HepG2 (cell line): Measurements from ENCODE around the gene NATD1. TPM values are rescaled to one million over a fixed set of nuclear protein-coding genes. Genes with fewer than 3 reads are reported as not detected.

Experiments
- CBX5 ChIP-seq: sonication (generic); formaldehyde crosslinking; IDR thresholded peaks from 2 replicates; pipeline ENCODE4 v1.4.0; 2020; ENCODE audit warnings: missing genetic modification reagents, borderline replicate concordance
- CEBPB ChIP-seq: IDR thresholded peaks from 2 replicates; pipeline ENCODE4 v1.6.1; 2011; ENCODE audit warnings: low read depth, low read length, improper control_type of control experiment, borderline replicate concordance
- CREM ChIP-seq, 2 experiments: sonication (generic) in 1 of 2; formaldehyde crosslinking in 1 of 2; IDR thresholded peaks; 2 replicates each; pipeline versions ENCODE4 v1.4.0 to v1.6.1; 2016 to 2020; ENCODE audit warnings: antibody characterized with exemption in 1 of 2, mild to moderate bottlenecking in 1 of 2, missing genetic modification reagents in 1 of 2
- DPF2 ChIP-seq: sonication (generic); formaldehyde crosslinking; IDR thresholded peaks from 2 replicates; pipeline ENCODE4 v1.4.0; 2020; ENCODE audit warnings: mild to moderate bottlenecking, low read depth, missing genetic modification reagents, borderline replicate concordance
- NCOA2 ChIP-seq: sonication (generic); formaldehyde crosslinking; IDR thresholded peaks from 2 replicates; pipeline ENCODE4 v1.8.0; 2022; ENCODE audit warnings: inconsistent platforms
- POLR2AphosphoS5 ChIP-seq: IDR thresholded peaks from 2 replicates; pipeline ENCODE4 v1.6.1; 2012; ENCODE audit warnings: low read depth, low read length
- RAD51 ChIP-seq: fragments of 450-650 bp; IDR thresholded peaks from 2 replicates; pipeline ENCODE4 v1.6.1; 2016; ENCODE audit warnings: borderline replicate concordance
- SRY ChIP-seq: sonication (generic); formaldehyde crosslinking; IDR thresholded peaks from 2 replicates; pipeline ENCODE4 v1.8.0; 2022; ENCODE audit warnings: mild to moderate bottlenecking, missing genetic modification reagents
- SUZ12 ChIP-seq: fragments of 150-350 bp; IDR thresholded peaks from 2 replicates; pipeline ENCODE4 v1.6.1; 2014; ENCODE audit warnings: low read depth, low read length
- THAP9 ChIP-seq: sonication (generic); formaldehyde crosslinking; IDR thresholded peaks from 2 replicates; pipeline ENCODE4; 2020; ENCODE audit warnings: missing genetic modification reagents, mild to moderate bottlenecking, borderline replicate concordance
- ZNF136 ChIP-seq: sonication (generic); formaldehyde crosslinking; IDR thresholded peaks from 2 replicates; pipeline ENCODE4 v1.8.1; 2022; ENCODE audit warnings: low read depth, mild to moderate bottlenecking, moderate library complexity, missing genetic modification reagents
- ZNF329 ChIP-seq: sonication (generic); formaldehyde crosslinking; IDR thresholded peaks from 2 replicates; pipeline ENCODE4 v1.9.0; 2021; ENCODE audit warnings: low read depth, mild to moderate bottlenecking, missing genetic modification reagents
- ZNF615 ChIP-seq: sonication (generic); formaldehyde crosslinking; IDR thresholded peaks from 2 replicates; pipeline ENCODE4 v1.5.0; 2020; ENCODE audit warnings: mild to moderate bottlenecking, missing genetic modification reagents, borderline replicate concordance
- ZNF639 ChIP-seq: conservative IDR thresholded peaks from 2 replicates; pipeline ENCODE4 v1.6.1; 2018; ENCODE audit warnings: missing genetic modification reagents
- ZNF703 ChIP-seq: sonication (generic); formaldehyde crosslinking; IDR thresholded peaks from 2 replicates; pipeline ENCODE4 v1.5.1; 2020; ENCODE audit warnings: missing genetic modification reagents, mild to moderate bottlenecking, moderate library complexity, borderline replicate concordance
- ZNF746 ChIP-seq: sonication (generic); formaldehyde crosslinking; IDR thresholded peaks from 2 replicates; pipeline ENCODE4 v1.8.0; 2022; ENCODE audit warnings: mild to moderate bottlenecking, missing genetic modification reagents
- polyA plus RNA-seq, 8 experiments: library from polyadenylated mRNA; depleted of rRNA in 3 of 8; stranded (reverse) in 7 of 8; unstranded in 1 of 8; fragments of >200 nt; fragmentation: Illumina TruSeq in 4 of 8; extraction: Trizol in 4 of 8; gene quantifications; 2 replicates each; pipeline versions ENCODE4 v1.2.1 to v1.2.3, GENCODE V29; 2011 to 2016; ENCODE audit warnings: low read depth in 4 of 8, missing spikeins in 1 of 8, mixed read lengths in 1 of 8; ENCODE audit not compliant: insufficient read depth in 1 of 8
- total RNA-seq, 5 experiments: library from RNA; depleted of rRNA; stranded (reverse); fragments of >200 nt; fragmentation: Illumina TruSeq; extraction: Trizol; gene quantifications; 2 replicates each; pipeline ENCODE4 v1.2.3, GENCODE V29; 2016; ENCODE audit warnings: low read depth in 1 of 5
- TF ChIP-seq, protein P1 (sequence below): sonication (generic); formaldehyde crosslinking; IDR thresholded peaks from 2 replicates; pipeline ENCODE4 v1.8.0; 2022; ENCODE audit warnings: mild to moderate bottlenecking, missing genetic modification reagents, borderline replicate concordance
- TF ChIP-seq, protein P2 (sequence below): sonication (generic); formaldehyde crosslinking; IDR thresholded peaks from 2 replicates; pipeline ENCODE4 v1.8.1; 2023; ENCODE audit warnings: mild to moderate bottlenecking, inconsistent platforms, moderate library complexity, missing genetic modification reagents, borderline replicate concordance
- TF ChIP-seq, protein P3 (sequence below): sonication (generic); formaldehyde crosslinking; IDR thresholded peaks from 2 replicates; pipeline ENCODE4 v1.8.0; 2023; ENCODE audit warnings: mild to moderate bottlenecking, missing genetic modification reagents

NATD1 gene
- total and polyA plus RNA-seq, 2 of the 13 experiments (the other 11 are each of a cell fraction or from before 2014, with no cell fraction given): 0.31 to 2.3 TPM

DNA sequence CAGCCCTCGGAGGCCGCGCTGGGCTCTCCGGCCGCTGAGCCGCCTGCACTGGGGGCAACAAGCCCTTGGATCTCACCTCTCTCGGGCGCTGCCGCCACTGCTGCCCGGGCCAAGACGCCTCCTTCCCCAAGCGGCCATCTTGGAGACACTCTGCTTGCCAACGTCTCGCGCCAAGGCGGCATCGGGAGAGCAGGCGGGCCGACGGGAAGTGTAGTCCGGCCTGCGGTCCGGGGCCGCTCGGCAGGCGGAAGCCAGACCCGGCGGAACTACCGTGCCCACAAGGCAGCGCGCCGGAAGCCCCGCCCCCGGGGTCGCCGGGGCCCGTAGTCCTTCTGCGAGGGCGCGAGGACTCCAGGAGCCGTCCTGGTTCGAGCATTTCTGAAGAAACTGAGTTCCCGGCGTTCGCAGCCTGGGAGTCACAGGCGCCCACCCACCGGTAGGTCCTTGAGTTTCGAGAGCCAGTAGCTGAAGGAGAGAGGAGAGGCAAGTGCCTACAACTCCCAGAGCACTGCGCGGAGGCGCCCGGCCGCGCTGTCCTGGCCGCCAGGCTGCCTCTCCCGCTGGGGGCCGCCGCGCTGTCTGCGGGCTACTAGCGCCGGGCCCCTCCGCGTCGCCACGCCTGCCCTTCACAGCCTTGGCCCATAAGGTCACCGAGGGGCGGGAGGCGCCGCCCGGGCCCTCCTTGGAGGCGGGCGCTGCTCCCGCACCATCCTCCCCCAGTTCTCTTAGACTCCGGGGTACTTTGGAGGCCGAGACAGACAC lies 39.0 kb downstream of the NATD1 start, which contains the start of gene TMEM11 (continued):
- TF ChIP-seq, protein P1, sequence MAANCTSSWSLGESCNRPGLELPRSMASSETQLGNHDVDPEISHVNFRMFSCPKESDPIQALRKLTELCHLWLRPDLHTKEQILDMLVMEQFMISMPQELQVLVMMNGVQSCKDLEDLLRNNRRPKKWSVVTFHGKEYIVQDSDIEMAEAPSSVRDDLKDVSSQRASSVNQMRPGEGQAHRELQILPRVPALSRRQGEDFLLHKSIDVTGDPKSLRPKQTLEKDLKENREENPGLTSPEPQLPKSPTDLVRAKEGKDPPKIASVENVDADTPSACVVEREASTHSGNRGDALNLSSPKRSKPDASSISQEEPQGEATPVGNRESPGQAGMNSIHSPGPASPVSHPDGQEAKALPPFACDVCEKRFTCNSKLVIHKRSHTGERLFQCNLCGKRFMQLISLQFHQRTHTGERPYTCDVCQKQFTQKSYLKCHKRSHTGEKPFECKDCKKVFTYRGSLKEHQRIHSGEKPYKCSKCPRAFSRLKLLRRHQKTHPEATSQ (CRISPR knock-in tag): no peak
- TF ChIP-seq ZNF136 (CRISPR knock-in tag): no peak; the same call in 1 of the 2 replicates
- peak; percentile 34; the same call in 1 of the 2 replicates for TF ChIP-seq ZNF703 (CRISPR knock-in tag)
- peak; percentile 93 for TF ChIP-seq CREM (IDR thresholded peaks at IDR 0.05)
- TF ChIP-seq CREM (CRISPR knock-in tag; IDR thresholded peaks at IDR 0.05): no peak
- TF ChIP-seq, protein P2, sequence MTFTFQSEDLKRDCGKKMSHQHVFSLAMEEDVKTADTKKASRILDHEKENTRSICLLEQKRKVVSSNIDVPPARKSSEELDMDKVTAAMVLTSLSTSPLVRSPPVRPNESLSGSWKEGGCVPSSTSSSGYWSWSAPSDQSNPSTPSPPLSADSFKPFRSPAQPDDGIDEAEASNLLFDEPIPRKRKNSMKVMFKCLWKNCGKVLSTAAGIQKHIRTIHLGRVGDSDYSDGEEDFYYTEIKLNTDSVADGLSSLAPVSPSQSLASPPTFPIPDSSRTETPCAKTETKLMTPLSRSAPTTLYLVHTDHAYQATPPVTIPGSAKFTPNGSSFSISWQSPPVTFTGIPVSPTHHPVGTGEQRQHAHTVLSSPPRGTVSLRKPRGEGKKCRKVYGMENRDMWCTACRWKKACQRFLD (CRISPR knock-in tag): no peak
- no peak for TF ChIP-seq DPF2 (CRISPR knock-in tag)
- TF ChIP-seq THAP9 (CRISPR knock-in tag): peak; percentile 99
- no peak for TF ChIP-seq RAD51
- TF ChIP-seq CBX5 (CRISPR knock-in tag): peak; percentile 27; the same call in 1 of the 2 replicates
- peak; percentile 92 for TF ChIP-seq SUZ12
- TF ChIP-seq SRY (CRISPR knock-in tag): peak; percentile 14; the same call in 1 of the 2 replicates
- 0 out of 2 replicates have a peak, but pooled peaks have one; percentile 8 for TF ChIP-seq NCOA2 (CRISPR knock-in tag)
- TF ChIP-seq CEBPB: no peak
- TF ChIP-seq POLR2AphosphoS5: peak; percentile 72
- 0 out of 2 replicates have a peak, but pooled peaks have one; percentile 19 for TF ChIP-seq ZNF329 (CRISPR knock-in tag)
- no peak for TF ChIP-seq ZNF746 (CRISPR knock-in tag)
- TF ChIP-seq, protein P3, sequence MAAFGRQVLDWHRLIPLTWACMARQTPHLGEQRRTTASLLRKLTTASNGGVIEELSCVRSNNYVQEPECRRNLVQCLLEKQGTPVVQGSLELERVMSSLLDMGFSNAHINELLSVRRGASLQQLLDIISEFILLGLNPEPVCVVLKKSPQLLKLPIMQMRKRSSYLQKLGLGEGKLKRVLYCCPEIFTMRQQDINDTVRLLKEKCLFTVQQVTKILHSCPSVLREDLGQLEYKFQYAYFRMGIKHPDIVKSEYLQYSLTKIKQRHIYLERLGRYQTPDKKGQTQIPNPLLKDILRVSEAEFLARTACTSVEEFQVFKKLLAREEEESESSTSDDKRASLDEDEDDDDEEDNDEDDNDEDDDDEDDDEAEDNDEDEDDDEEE (CRISPR knock-in tag): peak; percentile 49; the same call in 1 of the 2 replicates
- TF ChIP-seq ZNF639 (CRISPR knock-in tag): no peak
- 0 out of 2 replicates have a peak, but pooled peaks have one; percentile 4 for TF ChIP-seq ZNF615 (CRISPR knock-in tag)
